GM21576 (cell line): ENCODE measurements around the gene CTLA4.

ENCODE experiments used
- ATAC-seq: cut with Tn5 transposase; IDR thresholded peaks from one replicate; pipeline ENCODE4 v1.9.1; 2021; ENCODE audit warnings: mild to moderate bottlenecking, moderate library complexity; ENCODE audit not compliant: unreplicated experiment

Gene CTLA4

DNA sequence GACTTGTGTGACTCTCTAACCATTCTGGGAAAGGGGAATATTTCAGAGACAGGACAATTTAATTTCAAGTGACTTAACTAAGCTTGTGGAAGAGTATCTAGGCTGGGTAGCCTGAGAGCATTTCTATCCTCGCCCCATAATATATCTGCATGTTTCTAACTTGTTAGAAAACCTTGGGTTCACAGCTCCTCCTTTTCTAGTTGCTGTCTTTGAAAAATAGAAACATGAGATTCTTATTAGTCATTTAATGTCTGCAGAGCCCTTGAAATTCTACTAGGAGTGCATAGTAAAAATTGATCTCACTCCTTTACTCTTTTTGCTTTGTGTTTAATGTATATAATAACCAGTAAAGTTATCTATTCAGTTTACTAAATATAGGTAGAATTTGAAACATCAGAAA, 22.4 kb downstream of the CTLA4 start:
- ATAC-seq: no peak

DNA sequence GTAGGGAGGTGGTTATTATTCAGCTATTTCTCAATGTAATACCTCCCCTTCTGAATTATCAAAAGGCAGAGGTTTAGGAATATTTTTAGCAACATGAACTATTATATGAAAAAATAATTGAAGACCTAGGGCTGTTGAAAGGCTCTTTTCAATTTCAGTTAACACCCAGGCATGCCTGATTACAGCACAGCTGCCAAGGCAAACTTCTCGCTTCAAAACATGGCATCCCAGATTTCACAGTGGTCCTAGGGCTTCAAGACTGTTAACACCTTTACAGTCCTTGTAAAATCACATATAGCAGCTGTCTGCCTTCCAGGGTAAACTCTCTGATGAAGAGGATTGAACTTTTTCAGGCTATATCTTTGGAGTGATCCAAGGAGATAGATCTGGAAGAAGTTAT, 23.2 kb downstream of the CTLA4 start:
- ATAC-seq: no peak

DNA sequence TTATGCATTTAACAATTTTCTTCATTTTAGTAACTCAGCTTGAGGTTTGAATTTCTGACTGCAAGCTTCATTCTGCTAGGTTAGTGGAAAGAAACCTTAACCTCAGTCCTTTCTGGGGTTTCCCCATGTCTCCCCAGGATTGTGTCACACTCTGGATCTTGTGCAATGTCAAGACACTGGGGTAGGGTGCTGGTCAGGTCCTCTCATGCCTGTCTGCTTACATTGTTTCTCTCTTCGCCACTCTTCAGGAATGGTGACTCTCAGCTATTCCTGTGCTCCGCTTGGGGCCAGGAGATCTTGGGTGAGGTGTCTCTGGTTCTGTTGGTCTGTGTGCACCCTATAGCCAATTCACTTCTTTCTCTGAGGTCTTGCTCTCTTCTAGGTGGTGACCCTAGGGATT, 23.9 kb downstream of the CTLA4 start:
- ATAC-seq: no peak

DNA sequence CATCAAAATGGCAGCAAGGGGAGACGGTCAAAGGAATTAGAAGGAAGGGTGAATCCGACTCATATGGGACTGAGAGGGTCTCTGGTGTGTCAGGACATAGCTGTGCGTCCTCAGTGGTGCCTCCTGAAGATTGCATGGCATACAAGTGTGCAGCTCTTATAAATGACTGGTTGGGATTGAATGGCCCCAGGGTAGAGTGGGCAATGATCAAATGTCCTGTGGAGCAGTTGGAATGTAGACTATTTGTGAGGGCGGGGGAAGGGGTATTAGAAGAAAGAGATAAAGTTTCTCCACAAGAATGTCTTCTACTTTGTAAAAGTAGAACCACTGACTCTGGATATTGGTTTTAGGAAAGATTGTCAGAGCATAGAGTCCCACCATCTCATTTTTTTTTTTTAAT, 24.6 kb downstream of the CTLA4 start:
- ATAC-seq: no peak

DNA sequence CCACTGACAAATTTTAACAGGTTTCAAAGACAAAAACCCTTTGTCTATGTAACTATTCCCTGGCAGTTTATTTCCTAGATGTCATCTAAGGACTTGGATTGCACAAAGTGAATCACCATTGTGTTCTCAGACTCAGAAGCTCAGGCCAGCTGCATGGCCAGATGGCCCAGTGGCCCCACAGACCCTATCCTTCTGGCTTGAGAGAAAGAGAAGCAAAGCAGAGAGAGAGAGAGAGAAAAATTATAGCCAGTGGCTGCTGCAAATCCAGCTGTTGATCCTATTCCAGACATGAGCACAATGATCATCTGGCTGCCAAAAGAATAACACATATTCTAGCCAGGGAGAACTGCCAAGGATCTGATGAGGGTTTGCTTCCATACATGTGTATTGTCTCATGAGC, 25.8 kb downstream of the CTLA4 start:
- no peak for ATAC-seq

DNA sequence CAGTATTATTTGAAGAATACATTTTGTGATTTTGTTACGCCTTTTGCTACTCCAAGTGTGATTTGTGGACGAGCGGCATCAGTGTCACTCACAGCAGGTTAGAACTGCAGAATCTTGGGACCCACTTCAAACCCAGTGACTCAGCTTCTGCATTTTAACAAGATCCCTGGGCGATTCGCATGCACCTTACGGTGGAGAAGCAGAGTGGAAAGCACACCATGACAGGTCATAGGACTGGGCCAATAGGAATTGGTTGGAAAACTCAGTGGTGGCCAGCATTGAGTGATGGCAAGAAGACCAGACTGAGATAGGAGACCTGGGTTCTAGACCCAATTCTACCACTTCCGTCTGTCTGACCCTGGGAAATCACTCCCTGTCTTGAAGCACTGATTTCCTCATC, 26.3 kb downstream of the CTLA4 start:
- no peak for ATAC-seq

DNA sequence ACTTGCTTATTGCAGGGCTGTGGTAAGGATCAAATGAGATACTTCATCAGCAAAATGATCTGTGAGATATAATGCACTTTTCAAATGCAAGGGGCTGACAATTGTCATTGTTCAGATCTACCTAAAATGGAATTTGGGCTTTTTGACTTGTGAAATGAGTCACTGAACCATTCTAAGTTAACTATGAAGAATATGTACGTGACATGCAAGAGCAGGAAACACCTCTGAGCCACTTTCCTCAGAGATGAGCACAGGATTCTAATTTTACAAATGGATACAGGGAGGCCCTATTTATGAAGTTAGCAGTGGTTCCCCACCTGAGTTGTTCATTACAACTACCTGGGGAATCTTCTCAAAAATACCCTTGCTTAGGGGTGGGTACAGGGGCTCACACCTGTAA, 26.7 kb downstream of the CTLA4 start:
- no peak for ATAC-seq

DNA sequence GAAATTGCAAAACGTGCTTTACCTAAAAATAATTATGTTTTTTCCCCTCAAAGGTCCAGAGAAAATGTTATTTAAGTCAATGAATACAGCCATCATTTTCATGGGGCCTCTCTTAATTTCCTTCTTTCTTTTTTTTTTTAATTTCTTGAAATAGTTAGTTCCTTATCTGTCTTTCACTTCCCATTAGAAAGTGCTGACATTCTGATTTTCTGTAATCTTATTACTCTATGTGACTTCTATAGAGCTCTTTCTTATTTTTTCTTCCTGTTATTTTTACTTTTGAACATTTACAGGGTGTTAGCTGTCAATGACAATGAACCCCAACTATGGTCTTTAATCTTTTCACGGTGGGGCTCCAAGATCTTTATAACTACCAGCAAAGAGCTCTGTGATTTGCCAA, 30.0 kb downstream of the CTLA4 start:
- ATAC-seq: no peak

DNA sequence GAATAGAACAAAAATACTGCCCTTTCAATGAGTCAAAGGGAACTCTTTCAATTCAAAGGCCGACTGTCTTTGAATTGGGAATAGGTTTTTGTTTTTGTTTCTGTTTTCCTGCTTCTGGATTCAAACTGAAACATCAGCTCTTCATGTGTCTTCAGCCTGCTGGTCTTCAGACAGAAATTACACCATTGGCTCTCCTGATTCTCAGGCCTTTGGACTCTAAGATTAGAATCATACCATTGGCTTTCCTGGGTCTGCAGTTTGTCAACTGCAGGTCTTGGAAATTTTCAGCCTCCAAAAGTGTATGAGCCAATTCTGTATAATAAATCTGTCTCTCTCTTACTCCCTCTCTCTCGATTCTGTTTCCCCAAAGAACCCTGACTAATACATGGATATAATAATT, 31.1 kb downstream of the CTLA4 start:
- ATAC-seq: no peak

DNA sequence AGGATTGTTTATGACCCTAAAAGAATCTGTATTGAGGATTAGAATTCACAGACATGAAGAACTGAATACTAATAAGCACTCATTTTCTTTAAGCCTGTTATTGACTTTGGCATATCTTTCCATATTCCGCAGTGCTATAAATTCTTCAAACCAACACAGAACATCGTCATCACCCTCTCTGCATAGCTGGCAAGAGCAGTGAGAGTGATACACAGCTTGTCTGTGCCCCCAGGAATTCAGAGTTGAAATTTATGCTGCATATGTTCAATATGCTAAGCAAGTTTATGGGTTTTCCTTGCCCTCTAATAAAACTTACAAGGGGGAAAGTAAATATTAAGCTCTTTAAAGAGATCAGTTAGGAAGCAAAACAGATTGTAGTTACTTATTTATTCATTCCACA, 32.7 kb downstream of the CTLA4 start:
- ATAC-seq: no peak

DNA sequence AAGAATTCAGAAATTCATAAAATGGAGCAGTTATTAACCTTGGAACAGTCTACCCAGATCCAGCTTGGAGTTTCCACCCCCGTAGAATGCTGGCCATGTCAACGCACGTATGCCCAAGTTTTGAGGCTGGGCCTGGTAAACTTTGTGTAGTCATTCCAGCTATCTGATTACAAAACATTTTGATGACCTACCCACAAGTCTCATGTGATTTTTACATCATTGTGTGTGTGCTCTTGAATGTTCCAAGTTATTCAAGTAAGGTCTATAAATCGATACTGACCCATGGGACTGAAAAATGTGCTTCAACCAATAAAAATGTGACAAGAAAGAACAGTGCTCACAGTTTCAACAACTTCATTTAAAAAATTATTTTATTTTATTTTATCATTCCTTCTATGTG, 36.5 kb downstream of the CTLA4 start:
- ATAC-seq: no peak

DNA sequence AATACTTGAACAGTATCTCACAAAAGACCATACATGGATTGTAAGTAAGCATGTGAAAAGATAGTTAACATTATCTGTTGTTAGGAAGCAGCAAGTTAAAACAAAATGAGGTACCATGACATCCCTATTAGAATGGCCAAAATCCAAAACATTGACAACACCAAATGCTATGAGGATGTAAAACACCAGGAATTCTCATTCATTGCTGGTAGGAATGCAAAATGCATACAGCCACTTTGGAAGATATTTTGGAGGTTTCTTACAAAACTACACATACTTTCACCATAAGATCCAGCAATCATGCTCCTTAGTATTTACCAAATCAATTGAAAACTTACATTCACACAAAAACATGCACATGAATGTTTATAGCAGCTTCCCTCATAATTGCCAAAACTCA, 38.1 kb downstream of the CTLA4 start:
- no peak for ATAC-seq

DNA sequence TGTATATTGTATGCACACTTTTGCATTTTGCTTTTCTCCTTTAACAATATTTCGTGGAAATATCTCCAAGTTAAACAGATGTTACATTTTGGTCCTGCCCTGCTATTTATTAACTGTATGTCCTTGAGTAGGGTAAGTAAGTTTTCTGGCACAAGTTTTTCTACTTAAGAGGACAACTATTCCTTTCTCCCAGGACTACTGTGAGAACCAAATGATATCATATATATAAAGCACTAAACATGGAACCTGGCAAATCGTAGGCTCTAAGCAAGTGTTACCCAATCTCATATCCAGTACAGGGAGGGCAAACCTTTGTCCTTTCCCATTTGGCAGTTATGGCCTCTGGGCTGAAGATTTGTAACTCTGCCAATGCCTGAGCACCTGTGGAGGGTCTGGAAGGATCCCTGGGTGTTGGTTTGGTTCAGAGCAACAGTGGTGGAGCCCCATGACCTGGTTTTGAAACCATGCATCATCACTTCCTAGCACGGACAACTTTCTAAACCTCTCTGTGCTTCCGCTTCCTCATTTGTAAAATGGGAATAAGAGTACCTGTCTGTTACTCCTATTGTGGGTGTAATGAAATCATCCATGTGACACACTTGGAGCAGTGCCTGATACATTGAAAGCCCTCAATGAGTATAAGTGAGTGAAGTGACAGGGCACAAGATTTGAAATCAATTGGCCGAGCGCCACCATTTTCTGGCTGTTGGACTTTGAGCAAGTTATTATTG, 40.7 kb downstream of the CTLA4 start:
- no peak for ATAC-seq

DNA sequence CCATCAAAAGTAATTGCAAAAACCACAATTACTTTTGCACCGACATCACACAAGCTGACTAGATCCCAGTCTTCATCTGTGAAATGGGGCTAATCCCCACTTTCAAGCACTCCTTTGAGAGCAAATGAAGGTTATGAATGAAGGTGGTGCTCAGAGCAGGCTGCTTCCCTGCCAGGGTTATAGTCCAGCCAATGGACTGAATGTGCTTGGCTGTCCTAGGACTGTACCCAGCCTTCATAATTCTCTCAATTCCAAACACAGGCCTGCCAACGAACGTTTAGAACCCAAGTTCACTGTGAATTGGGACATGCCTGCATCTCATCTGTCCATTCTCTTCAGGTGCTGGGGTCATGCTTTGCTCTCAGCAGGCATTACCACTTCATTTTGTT, 41.2 kb downstream of the CTLA4 start:
- no peak for ATAC-seq

DNA sequence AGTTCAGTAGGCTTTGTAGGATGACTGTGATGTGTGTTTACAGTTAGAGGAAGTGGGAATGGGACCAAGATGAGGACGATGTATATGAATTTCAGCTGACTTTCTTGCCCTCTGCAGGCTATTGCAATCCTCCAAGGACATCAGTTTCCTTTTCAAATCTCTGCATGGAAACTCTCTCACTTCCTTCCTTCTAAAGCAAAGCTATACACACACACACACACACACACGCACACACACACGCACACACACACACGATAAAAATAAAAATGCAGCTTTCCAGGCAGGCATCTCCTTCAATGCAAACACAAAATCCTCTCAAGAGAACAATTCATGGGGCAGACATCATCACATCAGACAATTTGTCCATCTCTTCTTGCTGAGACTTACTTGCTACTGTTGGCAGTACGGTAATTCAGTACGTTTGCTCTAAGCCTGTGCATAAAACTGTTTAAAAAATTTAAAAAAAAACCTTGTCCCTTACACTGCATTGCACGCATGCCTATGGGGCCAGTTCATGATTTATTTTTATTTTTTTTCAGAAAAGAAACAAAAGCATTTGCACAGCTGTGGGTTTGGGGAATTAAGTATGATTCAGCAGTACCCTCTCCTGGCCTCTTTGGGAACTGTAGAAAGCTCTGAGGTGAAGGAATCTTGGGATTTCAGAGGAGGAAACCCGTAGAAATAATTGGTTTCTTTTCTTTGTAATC, 41.8 kb downstream of the CTLA4 start:
- ATAC-seq: no peak

DNA sequence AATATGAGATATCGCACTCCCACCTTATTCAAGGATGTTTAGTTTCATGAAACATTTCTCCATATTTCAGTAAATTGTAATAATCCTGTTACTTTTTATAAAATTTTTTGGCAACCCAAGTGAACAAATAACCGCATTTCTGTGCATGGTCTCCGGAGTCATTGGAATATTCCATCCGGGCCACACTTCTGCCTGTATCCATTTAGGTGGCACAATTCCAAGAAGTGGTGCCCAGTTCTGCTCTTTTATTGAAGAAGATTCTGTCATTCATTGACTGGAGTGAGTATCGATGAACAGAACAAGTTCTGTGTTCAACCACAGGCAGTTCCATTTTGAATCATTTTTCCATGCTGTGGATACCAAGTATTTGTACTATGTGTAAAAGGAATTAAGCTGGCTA, 42.4 kb downstream of the CTLA4 start:
- no peak for ATAC-seq

DNA sequence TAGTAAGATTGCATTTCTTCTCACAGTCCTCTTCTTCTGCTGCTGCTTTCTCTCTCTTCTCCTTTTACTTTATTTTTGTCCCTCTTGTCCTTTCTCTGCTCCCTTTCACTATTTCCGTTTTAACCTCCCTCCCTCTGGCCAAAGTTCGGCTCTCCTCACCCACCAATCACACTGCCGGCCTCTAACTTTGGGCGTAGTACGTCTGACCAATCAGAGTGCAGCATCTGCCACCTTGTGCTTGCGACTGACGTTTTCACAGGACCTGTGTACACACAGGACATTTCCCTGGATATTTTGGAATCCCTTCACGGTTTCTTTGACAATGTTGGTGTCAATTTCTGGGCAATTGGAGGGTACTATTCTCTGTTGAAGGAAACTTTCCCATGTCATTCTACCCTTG, 46.4 kb downstream of the CTLA4 start:
- no peak for ATAC-seq

DNA sequence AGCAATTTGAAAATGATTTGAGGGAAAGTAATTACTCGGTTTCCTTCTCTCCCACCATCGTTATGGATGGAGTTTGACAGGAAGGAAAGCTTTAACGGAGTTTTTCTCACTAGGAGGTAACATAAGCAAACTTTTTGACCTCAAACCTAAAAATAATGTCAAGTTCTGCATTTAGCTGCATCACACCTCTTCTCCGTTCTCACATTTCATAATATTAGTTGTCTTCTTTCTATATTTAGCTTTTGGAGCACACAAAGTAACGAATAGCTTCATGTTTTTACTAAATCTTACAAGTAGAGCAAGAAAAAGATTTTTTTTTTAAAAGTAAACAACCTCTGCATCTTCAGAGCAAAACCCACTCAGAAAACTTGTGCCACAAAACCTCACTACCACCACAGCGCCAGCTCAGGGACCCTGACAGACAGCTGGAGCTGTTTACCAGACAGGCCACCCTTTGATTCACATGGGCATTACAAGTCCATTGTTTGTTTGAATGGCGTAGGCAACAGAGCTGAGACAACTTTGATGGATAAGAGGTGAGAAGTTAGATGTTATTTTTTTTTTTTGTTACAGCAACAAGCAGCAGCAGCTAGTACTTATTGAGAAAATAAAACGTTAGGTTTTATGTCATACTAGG, 47.1 kb downstream of the CTLA4 start:
- ATAC-seq: no peak

DNA sequence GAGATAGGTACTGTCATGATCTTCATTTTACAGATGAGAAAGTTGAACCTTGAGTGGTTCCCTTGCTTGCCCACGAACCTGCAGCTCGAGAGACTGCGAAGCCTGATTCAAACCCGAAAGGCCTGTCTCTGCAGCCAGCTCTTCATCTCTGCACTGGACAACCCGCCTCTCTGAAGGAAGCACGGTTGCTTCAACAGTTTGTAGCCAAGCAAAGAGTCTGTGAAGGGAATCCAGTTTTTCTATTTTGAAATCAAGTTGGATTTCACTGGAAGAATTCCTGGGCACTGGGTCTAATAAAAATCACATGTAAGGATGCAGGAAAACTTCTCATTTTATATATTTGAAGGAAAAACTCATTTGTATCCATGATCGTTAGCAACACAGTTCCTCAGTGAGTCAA, 47.7 kb downstream of the CTLA4 start:
- ATAC-seq: no peak

DNA sequence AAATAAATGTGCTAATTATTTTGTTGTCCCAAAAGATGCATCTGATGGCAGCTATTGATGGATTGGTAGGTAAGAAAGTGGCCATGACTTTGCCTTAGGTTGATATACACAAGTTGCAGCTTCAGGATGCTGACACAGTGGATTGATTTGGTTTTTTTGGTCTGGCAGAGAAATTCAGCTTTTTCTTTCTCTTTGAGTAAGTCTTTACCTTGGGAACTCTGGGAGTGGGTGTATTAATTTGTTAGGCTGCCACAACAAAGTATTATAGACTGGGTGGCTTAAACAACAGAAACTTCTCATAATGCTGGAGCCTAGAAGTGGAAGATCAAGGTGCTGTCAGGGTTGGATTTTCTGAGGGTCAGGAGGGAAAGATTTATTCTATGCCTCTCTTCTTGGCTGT, 49.2 kb downstream of the CTLA4 start:
- ATAC-seq: no peak

DNA sequence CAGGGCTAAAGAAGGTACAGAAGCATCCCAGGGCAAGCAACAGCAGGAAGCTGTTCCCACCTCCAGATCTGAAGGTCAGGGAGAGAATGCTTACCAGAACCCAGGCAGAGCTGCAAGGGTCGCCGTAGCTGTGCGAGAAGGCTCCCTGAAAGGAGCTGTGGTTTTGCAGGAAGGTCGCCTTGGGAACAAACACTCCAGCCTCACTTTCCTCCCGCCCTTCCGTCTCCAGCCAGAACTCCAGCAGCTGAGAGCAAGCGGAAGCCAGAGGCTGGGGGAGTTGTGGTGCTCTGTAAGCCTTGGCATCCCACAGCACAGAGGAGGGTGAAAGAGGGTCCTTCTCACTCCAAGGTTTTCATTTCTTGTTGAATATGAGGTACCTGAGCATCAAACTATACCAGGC, 50.7 kb downstream of the CTLA4 start:
- no peak for ATAC-seq

DNA sequence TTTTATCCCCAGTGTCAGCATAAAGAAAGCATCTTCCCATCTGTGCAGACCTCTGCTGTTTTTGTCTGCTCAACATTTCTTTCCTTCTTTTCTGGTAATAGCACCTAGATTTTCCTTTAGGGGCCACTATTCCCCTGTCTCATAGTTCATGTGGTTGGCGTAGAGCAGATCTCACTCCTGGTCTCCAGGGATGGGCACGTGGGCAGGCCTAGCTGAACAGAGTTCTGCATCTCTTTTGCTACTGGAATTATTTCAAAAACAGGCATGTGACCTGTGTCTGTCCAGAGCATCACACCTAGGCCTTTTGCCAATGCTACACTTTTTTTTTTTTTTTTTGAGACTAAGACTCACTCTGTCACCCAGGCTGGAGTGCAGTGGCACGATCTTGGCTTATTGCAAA, 51.3 kb downstream of the CTLA4 start:
- ATAC-seq: no peak
